ENCODE measurements around the gene ACOXL.

DNA sequence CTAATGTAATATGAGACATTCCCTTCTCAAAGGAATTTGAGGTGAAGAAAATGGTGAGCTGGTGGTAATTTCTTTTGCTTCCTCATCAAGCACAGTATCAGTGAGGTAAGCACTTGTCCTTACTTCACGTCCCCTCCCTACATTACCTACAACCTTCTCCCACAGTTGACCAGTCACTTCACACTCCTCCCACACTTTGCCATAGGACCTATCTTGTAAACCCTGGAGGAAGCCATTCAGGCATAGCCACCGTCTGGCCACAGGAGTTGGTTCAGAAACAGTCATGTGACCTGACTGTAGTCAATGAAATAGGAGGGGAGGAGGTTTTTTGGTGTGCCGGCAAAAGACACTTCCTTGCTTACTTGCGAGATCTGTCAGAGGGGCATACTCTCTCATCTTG, 12.1 kb downstream of the ACOXL start:
- TF ChIP-seq POLR2AphosphoS5 (IDR thresholded peaks at IDR 0.05; ENCODE audit: insufficient read depth, low read depth, low read length) (no peak), POLR2A (IDR thresholded peaks at IDR 0.05; ENCODE audit: low read depth, low read length) (no peak)
